Ovary (tissue), 9 donors: ENCODE results near the gene OPCML. TPM values are rescaled to one million over a fixed set of nuclear protein-coding genes. Genes with fewer than 3 reads are reported as not detected.

Experiments used
- DNase-seq, 5 donors: peaks; one replicate each; pipeline ENCODE4 v3.0.0-alpha.2; 2019 to 2020
- H3K27ac ChIP-seq, 2 donors: fragments of 200-600 bp; one replicate each; pipeline versions ENCODE4 v1.5.1 to v1.8.0; 2019 to 2022
- H3K27me3 ChIP-seq: fragments of 200-600 bp; one replicate; pipeline ENCODE4 v1.8.0; 2022
- H3K36me3 ChIP-seq: fragments of 200-600 bp; sonication (generic); one replicate; pipeline ENCODE4 v1.5.1; 2019
- H3K4me1 ChIP-seq: one replicate; pipeline ENCODE4 v1.8.1; 2013; ENCODE audit warnings: mild to moderate bottlenecking, moderate library complexity; ENCODE audit not compliant: insufficient read depth
- H3K4me3 ChIP-seq: fragments of 200-600 bp; sonication (generic); one replicate; pipeline ENCODE4 v1.5.1; 2017
- H3K9me3 ChIP-seq, 2 donors: fragments of 200-600 bp in 1 of 2; sonication (generic) in 1 of 2; one replicate each; pipeline versions ENCODE4 v1.5.1 to v1.8.1; 2013 to 2019; ENCODE audit warnings: mild to moderate bottlenecking in 1 of 2, moderate library complexity in 1 of 2
- EP300 ChIP-seq: sonication (generic); formaldehyde crosslinking; IDR thresholded peaks from one replicate; pipeline ENCODE4 v1.6.1; 2017; ENCODE audit warnings: antibody characterized with exemption
- POLR2A ChIP-seq: fragments of 450-650 bp; IDR thresholded peaks from one replicate; pipeline ENCODE4 v1.6.1; 2017; ENCODE audit warnings: antibody characterized with exemption, mild to moderate bottlenecking, moderate library complexity
- WGBS, 3 donors: extraction: QIAGEN DNeasy Blood & Tissue Kit in 1 of 3; methylation state at CpG; one replicate each; pipeline versions ENCODE4 v1.1.5 to v1.1.7; 2013 to 2017; 5-methylcytosine and 5-hydroxymethylcytosine counted together
- intact Hi-C, 4 donors: fragments of 100-400 bp; cut with DNase I; formaldehyde crosslinking; loops; one replicate each; pipeline versions ENCODE4 v1.11.0 to v1.15.1; 2022 to 2023
- polyA plus RNA-seq, 2 donors: library from polyadenylated mRNA; stranded (reverse); fragments of 200-250 nt in 1 of 2; fragments of 350-450 nt in 1 of 2; fragmentation: Illumina TruSeq in 1 of 2; extraction: RNeasy Lipid Tissue Mini Kit (QIAGEN cat#74804) in 1 of 2; gene quantifications; one replicate each; pipeline ENCODE4 v1.2.3, GENCODE V29; 2013 to 2014
- total RNA-seq, 7 donors: library from RNA; depleted of rRNA in 2 of 7; stranded (reverse); fragments of >200 nt in 2 of 7; fragmentation: NEBNext Ultra II Directional in 3 of 7; extraction: Animal tissue kit (Norgen Biotek cat#: 25700) in 3 of 7; gene quantifications; one replicate each; pipeline versions ENCODE4 v1.1.0 to v1.2.4, GENCODE V29; 2016 to 2023
- TF ChIP-seq, protein P1 (sequence below), 3 donors: fragments of 450-650 bp in 2 of 3; fragments of 200-600 bp in 1 of 3; IDR thresholded peaks; one replicate each; pipeline versions ENCODE4 v1.5.1 to v1.8.0; 2016 to 2022; ENCODE audit warnings: antibody characterized with exemption in 3 of 3, mild to moderate bottlenecking in 1 of 3
- donor health status: DM: no; HTN: no; CAD: no; lungs with moderate emphysema.
- donor health status: DM: no; HTN: no; CAD: no.
- donor health status: Bipolar disorder and iron deficiency.
- donor health status: DM: yes; HTN: yes; CAD: no.
- donor health status: DM: no; HTN: no; CAD: no.
- donor health status: DM: yes; HTN: yes; CAD: no.

The OPCML gene
- total and polyA plus RNA-seq, 9 donors = under 0.01 to 2.8 (median 0.32) TPM; not detected in 2

DNA sequence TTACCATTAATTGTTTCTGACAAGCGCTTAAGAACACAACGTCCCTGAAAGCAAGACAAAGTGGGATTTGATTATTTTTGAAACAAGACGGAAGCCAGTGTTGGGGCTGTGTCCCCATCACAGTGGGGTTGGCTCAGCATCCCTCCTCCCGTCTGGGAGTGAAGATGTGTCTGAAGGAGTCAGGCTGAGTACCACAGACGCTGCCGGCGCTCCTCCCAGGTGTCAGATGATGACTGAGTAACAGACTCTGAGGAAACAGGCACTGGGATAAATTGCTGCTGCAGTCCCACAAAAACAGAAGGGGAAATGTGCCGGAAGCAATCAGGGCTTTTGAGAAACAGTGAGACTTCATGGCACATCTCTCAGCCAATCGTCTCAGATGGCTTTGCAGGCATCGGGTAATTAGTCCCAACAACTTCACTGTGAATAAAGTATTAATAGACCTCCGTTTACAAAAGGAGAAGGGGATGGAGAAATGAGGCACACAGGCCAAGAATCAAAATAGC is 266.7 kb downstream of the OPCML start:
- WGBS, 3 donors = 48 to 60% (median 56%) methylated on average over 11 of the region's 11 CpGs

DNA sequence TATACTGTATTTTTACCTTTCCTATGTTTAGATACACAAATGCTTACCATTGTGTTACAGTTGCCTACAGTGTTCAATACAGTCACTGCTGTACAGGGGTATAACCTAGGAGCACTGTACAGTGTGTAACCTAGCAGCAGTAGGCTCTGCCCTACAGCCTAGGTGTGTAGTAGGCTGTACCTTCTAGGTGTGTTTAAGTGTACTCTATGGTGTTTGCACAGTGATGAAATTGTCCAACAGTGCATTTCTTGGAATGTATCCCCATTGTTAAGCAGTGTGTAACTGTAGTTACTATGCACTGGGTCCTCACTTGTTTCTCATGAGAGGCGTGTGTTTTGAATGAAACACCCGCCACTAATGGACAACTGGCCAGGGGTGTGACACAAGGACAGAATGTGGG is 269.0 kb downstream of the OPCML start:
- DNase-seq = no peak
- no peak overlapping the region for H3K4me3 ChIP-seq
- intact Hi-C loops = no loop called here
- H3K4me1 ChIP-seq = no peaks in the 10 kb centered on the region
- no peak overlapping the region for H3K27ac ChIP-seq
- H3K9me3 ChIP-seq = no peaks in the 10 kb centered on the region
- H3K36me3 ChIP-seq = no peaks in the 10 kb centered on the region
- TF ChIP-seq, protein P1, sequence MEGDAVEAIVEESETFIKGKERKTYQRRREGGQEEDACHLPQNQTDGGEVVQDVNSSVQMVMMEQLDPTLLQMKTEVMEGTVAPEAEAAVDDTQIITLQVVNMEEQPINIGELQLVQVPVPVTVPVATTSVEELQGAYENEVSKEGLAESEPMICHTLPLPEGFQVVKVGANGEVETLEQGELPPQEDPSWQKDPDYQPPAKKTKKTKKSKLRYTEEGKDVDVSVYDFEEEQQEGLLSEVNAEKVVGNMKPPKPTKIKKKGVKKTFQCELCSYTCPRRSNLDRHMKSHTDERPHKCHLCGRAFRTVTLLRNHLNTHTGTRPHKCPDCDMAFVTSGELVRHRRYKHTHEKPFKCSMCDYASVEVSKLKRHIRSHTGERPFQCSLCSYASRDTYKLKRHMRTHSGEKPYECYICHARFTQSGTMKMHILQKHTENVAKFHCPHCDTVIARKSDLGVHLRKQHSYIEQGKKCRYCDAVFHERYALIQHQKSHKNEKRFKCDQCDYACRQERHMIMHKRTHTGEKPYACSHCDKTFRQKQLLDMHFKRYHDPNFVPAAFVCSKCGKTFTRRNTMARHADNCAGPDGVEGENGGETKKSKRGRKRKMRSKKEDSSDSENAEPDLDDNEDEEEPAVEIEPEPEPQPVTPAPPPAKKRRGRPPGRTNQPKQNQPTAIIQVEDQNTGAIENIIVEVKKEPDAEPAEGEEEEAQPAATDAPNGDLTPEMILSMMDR (IDR thresholded peaks at IDR 0.05) = no peak
- TF ChIP-seq EP300 (no peak), POLR2A (no peak)
- WGBS, 3 donors = 84 to 96% (median 91%) methylated on average over 2 of the region's 2 CpGs
- H3K27me3 ChIP-seq = no peaks in the 10 kb centered on the region

More for the DNA sequence above, 266.7 kb downstream of the OPCML start:
- Histone ChIP-seq H3K4me3 (no peak overlapping the region), H3K36me3 (no peaks in the 10 kb centered on the region), H3K9me3 (no peaks in the 10 kb centered on the region), H3K27ac (no peak overlapping the region), H3K27me3 (no peaks in the 10 kb centered on the region), H3K4me1 (no peaks in the 10 kb centered on the region)
- no peak for DNase-seq
- intact Hi-C loops = no loop called here
- TF ChIP-seq, protein P1 (IDR thresholded peaks at IDR 0.05) = no peak
- TF ChIP-seq POLR2A = no peak
- no peak for TF ChIP-seq EP300

DNA sequence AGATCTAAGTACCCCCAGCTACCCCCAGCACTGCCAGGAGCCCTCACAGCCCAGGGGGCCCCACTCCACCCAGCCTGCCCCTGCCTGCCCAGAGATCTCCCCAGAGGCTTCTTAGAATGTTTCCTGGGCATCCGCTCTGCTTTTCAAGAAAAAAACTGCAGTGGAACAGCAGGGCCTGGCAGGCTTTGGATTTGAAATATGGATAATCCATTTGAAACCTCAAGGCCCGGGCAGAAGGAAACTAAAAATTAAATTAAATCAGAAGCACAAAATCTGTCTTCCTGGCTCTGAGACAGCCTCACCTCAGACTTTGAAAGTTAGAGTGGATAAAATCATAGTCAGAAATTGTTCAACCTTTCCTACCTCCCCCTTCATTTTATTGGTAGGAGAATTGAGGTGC is 273.6 kb downstream of the OPCML start:
- intact Hi-C loops = no loop called here
- H3K9me3 ChIP-seq = no peaks in the 10 kb centered on the region
- H3K27me3 ChIP-seq = peaks cover 2% of the 10 kb centered on the region
- TF ChIP-seq, protein P1 (IDR thresholded peaks at IDR 0.05) = no peak
- TF ChIP-seq EP300 = no peak
- no peak for TF ChIP-seq POLR2A
- no peaks in the 10 kb centered on the region for H3K4me1 ChIP-seq
- DNase-seq = no peak
- no peak overlapping the region for H3K27ac ChIP-seq
- no peak overlapping the region for H3K4me3 ChIP-seq
- no peaks in the 10 kb centered on the region for H3K36me3 ChIP-seq
- 69 to 75% (median 72%) methylated on average over 2 of the region's 2 CpGs for WGBS, 3 donors

DNA sequence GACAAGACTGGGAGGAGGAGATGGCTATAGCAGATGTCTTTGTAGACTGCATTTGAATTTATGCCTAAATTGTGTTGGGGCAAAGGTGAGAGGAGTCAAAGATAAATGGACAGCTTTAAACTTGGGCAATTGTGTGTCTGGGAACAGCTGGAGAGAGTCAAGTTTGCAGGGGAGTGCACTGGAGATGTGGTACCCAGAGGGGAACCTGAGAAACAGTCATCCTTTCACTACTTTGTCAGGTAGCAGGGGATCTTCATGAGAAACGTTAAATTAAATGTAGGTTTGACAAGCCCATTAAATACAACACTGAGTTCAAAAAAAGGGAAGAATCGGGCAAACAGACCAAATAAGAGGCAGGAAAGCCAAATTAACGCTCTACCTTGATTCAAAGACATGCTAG is 277.7 kb downstream of the OPCML start:
- intact Hi-C loops = no loop called here
- no peak for DNase-seq
- TF ChIP-seq EP300 (no peak), POLR2A (no peak)
- TF ChIP-seq, protein P1 (IDR thresholded peaks at IDR 0.05) = no peak
- 12 to 26% (median 13%) methylated on average over 3 of the region's 3 CpGs for WGBS, 3 donors
- H3K36me3 ChIP-seq = no peaks in the 10 kb centered on the region
- no peaks in the 10 kb centered on the region for H3K9me3 ChIP-seq
- H3K4me3 ChIP-seq = no peak overlapping the region
- peaks cover 2% of the 10 kb centered on the region for H3K27me3 ChIP-seq
- no peak overlapping the region for H3K27ac ChIP-seq
- no peaks in the 10 kb centered on the region for H3K4me1 ChIP-seq
